22Rv1 (cell line): ENCODE results near the gene CD36.

Experiments used
- H3K27ac ChIP-seq: fragments of 450-650 bp; 2 replicates; pipeline ENCODE4 v1.5.1; 2017
- ZFX ChIP-seq: fragments of 450-650 bp; IDR thresholded peaks from 2 replicates; pipeline ENCODE4 v1.6.1; 2017; ENCODE audit warnings: antibody characterized with exemption, borderline replicate concordance
- TF ChIP-seq, protein P1 (sequence below): fragments of 450-650 bp; IDR thresholded peaks from 2 replicates; pipeline ENCODE4 v1.5.1; 2017; ENCODE audit warnings: mild to moderate bottlenecking

Gene CD36

DNA sequence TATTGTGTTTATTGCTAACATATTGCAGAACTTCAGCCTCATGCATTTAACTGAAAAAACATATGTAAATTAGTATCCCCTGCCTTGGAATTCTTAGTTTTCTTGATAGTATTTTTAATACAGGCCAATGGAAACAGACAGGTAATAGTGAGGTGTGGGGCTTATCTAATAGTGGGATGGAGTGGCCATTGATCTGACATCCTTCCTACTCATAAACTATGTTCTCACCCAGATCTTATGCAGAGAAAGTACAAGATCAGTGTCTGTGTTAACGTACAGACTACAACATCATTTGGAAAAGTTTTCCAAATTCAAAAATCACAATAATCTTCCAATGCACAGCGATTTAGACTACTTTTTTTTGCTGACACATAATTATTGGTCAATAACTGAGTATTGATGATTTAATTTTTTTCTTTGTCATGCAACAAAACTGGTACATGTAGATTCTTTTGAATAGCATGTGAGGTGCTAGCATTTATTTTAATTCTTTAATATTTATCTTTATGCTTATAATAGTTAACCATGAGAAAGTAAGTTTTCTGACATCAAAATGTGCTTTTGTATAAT is 9.7 kb downstream of the CD36 start:
- no peak overlapping the region for H3K27ac ChIP-seq
- TF ChIP-seq, protein P1, sequence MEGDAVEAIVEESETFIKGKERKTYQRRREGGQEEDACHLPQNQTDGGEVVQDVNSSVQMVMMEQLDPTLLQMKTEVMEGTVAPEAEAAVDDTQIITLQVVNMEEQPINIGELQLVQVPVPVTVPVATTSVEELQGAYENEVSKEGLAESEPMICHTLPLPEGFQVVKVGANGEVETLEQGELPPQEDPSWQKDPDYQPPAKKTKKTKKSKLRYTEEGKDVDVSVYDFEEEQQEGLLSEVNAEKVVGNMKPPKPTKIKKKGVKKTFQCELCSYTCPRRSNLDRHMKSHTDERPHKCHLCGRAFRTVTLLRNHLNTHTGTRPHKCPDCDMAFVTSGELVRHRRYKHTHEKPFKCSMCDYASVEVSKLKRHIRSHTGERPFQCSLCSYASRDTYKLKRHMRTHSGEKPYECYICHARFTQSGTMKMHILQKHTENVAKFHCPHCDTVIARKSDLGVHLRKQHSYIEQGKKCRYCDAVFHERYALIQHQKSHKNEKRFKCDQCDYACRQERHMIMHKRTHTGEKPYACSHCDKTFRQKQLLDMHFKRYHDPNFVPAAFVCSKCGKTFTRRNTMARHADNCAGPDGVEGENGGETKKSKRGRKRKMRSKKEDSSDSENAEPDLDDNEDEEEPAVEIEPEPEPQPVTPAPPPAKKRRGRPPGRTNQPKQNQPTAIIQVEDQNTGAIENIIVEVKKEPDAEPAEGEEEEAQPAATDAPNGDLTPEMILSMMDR = no peak
- TF ChIP-seq ZFX = no peak

DNA sequence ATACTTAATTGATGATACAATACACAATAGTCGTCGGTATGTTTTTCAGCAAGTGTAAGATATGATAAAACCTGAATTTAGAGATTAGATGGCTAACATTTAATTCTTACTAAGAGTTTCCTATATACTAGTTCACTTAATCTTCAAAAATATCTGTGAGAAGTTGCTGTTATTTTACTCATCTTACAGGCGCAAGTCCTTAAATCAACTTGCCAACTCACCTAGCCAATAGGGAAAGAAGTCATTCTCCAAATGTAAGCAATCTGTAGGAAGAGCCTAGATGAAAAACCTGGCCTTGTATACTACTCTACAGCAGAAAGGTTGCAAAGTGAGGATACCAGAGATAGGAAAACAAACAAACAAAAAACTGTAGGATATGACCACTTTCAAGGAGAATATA is 10.6 kb downstream of the CD36 start:
- TF ChIP-seq, protein P1 = no peak
- TF ChIP-seq ZFX = no peak
- no peak overlapping the region for H3K27ac ChIP-seq

DNA sequence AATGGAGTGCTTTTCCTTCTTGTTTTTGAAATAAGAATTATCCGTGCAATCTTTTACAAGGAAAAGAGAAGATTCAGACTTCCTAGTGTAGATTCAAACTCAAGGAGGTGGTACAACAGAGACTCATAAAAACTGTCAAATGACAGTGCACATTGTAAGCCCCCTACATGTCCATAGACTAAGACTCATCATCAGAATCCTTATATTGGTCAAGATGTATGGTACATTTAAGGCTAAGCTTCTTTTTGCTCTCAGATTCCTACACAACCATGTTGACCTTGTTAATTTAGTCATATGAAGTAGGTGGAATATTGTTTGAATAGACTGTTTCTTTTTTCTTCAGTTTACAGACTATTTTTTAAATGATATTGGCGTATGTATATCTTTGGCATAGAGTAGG is 11.6 kb downstream of the CD36 start:
- no peak overlapping the region for H3K27ac ChIP-seq
- TF ChIP-seq, protein P1 = no peak
- no peak for TF ChIP-seq ZFX

DNA sequence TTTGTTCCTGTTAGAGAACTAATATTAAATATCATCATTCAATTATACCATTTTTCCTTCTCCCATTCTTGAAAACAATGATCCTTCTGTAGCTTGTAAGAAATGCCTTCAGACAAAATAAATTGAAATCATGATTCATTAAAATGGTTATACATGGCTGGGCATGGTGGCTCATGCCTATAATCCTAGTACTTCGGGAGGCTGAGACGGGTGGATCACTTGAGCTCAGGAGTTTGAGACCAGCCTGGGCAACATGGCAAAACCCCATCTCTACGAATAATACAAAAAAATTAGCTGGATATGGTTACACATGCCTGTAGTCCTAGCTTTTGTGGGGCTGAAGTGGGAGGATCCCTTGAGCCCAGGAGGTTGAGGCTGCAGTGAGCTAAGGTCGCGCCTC is 13.0 kb downstream of the CD36 start:
- H3K27ac ChIP-seq = no peak overlapping the region
- no peak for TF ChIP-seq ZFX
- TF ChIP-seq, protein P1 = no peak

DNA sequence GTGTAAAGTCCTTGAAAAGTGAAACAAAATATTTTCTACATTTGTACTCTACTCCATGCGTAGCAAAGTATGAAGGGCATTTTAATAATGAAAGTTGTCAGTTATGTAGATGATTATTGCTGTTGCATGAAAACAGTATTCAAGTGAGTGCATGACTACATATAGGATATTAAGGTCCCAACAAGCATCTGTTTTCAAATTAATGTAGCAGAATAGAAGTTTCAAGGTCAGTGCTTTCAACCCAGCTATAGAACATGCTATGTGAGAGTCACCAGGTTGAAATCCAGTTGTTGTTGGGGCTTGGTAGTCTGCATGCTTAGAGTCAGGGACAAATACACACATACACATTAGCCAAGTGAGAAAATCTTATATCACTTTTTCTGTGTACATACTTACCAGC is 14.8 kb downstream of the CD36 start:
- TF ChIP-seq ZFX = no peak
- TF ChIP-seq, protein P1 = no peak
- H3K27ac ChIP-seq = no peak overlapping the region

DNA sequence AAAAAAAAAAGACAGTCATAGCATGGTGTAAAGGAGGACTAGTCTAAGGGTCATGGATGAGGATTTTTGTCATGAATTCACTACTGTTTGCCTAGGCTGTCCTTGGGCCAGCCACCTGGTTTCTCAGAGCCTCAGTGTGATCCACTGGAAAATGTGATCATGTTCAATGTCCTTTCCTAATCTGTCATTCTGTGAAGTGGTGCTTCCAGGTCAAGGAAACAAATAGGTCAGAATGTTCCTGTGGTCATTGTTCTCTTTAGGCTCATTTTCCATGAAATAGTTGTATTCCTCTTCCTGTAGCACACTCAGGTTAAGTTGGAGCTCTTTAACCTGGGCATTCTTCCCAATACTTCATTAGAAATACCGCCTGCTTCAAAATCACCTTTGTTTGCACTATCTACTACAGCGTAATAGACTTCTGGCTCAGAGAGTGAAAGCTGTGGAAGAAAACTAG is 16.5 kb downstream of the CD36 start:
- TF ChIP-seq ZFX = no peak
- TF ChIP-seq, protein P1 = no peak
- no peak overlapping the region for H3K27ac ChIP-seq

DNA sequence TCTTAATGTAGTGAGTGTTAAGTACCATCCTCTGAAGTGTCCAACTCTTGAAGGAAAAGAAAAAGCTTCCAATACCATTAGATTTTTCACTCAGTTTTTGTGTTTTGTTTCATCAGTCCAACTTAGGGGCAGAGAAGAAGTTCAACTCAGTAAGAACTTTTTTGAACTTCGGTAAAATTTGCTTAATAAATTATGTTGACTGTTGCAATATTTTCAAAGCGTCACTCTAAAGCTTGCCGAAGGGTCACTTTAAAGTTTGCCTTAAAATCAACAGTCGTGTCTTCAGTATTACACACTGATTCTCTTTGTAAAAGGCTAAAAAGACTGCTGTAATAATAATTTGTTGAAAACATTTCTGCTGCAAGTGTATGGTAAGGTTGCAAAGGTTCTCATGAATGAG is 17.6 kb downstream of the CD36 start:
- TF ChIP-seq ZFX = no peak
- TF ChIP-seq, protein P1 = no peak
- no peak overlapping the region for H3K27ac ChIP-seq
